Kidney (tissue), 14 donors: Measurements from ENCODE around the gene BORCS5. TPM values are rescaled to one million over a fixed set of nuclear protein-coding genes. Genes with fewer than 3 reads are reported as not detected.
"Not testable (repeated sequence)": the region's sequence is repeated elsewhere in the genome, so short reads cannot be mapped to it uniquely, and the experiment has no call there.

ENCODE experiments used
- DNase-seq, 5 donors: peaks; one replicate each; pipeline ENCODE4 v3.0.0-alpha.2; 2013 to 2020
- FAIRE-seq: peaks from 2 replicates; lab custom pipeline; 2012; peaks lifted over from hg19 to GRCh38; lab: Jason Lieb, UNC
- H3K27ac ChIP-seq, 2 donors: one replicate each; pipeline ENCODE4 v1.7.0; 2013; ENCODE audit warnings: low read depth in 2 of 2, low read length in 2 of 2, inconsistent platforms in 1 of 2
- H3K27me3 ChIP-seq: one replicate; pipeline ENCODE4 v1.7.1; 2013; ENCODE audit warnings: low read length, inconsistent platforms; ENCODE audit not compliant: control insufficient read depth, insufficient read depth
- H3K36me3 ChIP-seq, 3 donors: one replicate each; pipeline versions ENCODE4 v1.7.0 to v1.7.1; 2013; ENCODE audit warnings: low read length in 3 of 3, control low read depth in 1 of 3, inconsistent platforms in 1 of 3; ENCODE audit not compliant: insufficient read depth in 3 of 3, control insufficient read depth in 2 of 3
- H3K4me1 ChIP-seq, 3 donors: one replicate each; pipeline versions ENCODE4 v1.7.0 to v1.7.1; 2013; ENCODE audit warnings: low read length in 3 of 3, inconsistent platforms in 1 of 3, low read depth in 1 of 3; ENCODE audit not compliant: control insufficient read depth in 2 of 3, insufficient read depth in 2 of 3
- H3K4me3 ChIP-seq, 3 donors: one replicate each; pipeline versions ENCODE4 v1.7.0 to v1.8.1; 2013; ENCODE audit warnings: low read length in 3 of 3, control low read depth in 1 of 3, inconsistent platforms in 1 of 3
- H3K9ac ChIP-seq, 3 donors: one replicate each; pipeline versions ENCODE4 v1.7.0 to v1.7.1; 2013; ENCODE audit warnings: low read length in 3 of 3, control low read depth in 1 of 3, inconsistent platforms in 1 of 3
- H3K9me3 ChIP-seq, 3 donors: one replicate each; pipeline versions ENCODE4 v1.7.0 to v1.7.1; 2013; ENCODE audit warnings: low read length in 3 of 3, control low read depth in 1 of 3, inconsistent platforms in 1 of 3; ENCODE audit not compliant: control insufficient read depth in 2 of 3, insufficient read depth in 1 of 3
- intact Hi-C: fragments of 100-400 bp; cut with DNase I; formaldehyde crosslinking; loops from one replicate; pipeline ENCODE4 v1.11.1; 2022
- polyA plus RNA-seq: library from polyadenylated mRNA; stranded (reverse); fragments of 350-450 nt; fragmentation: Illumina TruSeq; extraction: RNeasy Lipid Tissue Mini Kit (QIAGEN cat#74804); gene quantifications from one replicate; pipeline ENCODE4 v1.2.3, GENCODE V29; 2014; ENCODE audit warnings: low read depth, low replicate concordance; ENCODE audit not compliant: insufficient read depth
- total RNA-seq: library from RNA; stranded (reverse); fragmentation: NEBNext Ultra II Directional; extraction: Animal tissue kit (Norgen Biotek cat#: 25700); gene quantifications from one replicate; pipeline ENCODE4 v1.2.1, GENCODE V29; 2021
- TF ChIP-seq, protein P1 (sequence below): IDR thresholded peaks from 3 replicates; pipeline ENCODE4 v1.5.1; 2012; ENCODE audit warnings: mild to moderate bottlenecking, moderate library complexity, borderline replicate concordance; ENCODE audit not compliant: insufficient read depth; ENCODE audit errors: extremely low read depth
- donor health status: control.
- donor health status: control.
- donor health status: control.
- donor health status: control.
- donor health status: control.
- donor health status: DM: yes; HTN: yes; CAD: no.
- donor health status: Normal renal cell carcinoma (clear cell type).

BORCS5 gene
- total and polyA plus RNA-seq, 2 donors from 2014 or later: 11.2 to 14.0 TPM

DNA sequence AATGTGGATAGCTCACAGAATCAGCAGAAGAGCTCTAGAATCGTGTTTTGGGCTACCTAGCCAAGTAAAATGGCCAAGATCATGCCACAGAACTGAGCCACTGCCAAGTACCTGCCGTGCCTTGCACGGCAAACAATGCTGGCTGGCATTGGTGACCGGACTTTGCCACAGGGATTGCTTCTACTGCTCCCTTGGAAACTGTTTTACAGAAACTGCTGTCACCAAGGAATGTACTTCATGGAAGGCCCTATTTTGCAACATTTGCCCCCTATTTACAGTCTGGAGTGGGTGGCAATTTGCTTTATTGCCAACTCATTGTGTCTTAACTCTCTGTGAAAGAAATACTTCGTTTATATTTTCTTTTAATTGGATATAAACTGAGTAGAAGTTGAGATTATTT, 49.0 kb downstream of the BORCS5 start:
- peaks cover 0 to 4% (median 0%) of the 10 kb centered on the region in 3 donors for H3K36me3 ChIP-seq
- H3K9ac ChIP-seq: no peak overlapping the region
- no peaks in the 10 kb centered on the region for H3K27me3 ChIP-seq
- FAIRE-seq (no peak), DNase-seq (no peak)
- peaks cover 0 to 9% (median 0%) of the 10 kb centered on the region in 3 donors for H3K4me1 ChIP-seq
- no peak overlapping the region for H3K4me3 ChIP-seq
- no peak overlapping the region for H3K27ac ChIP-seq
- intact Hi-C loops: no loop called here
- no peaks in the 10 kb centered on the region for H3K9me3 ChIP-seq
- TF ChIP-seq, protein P1, sequence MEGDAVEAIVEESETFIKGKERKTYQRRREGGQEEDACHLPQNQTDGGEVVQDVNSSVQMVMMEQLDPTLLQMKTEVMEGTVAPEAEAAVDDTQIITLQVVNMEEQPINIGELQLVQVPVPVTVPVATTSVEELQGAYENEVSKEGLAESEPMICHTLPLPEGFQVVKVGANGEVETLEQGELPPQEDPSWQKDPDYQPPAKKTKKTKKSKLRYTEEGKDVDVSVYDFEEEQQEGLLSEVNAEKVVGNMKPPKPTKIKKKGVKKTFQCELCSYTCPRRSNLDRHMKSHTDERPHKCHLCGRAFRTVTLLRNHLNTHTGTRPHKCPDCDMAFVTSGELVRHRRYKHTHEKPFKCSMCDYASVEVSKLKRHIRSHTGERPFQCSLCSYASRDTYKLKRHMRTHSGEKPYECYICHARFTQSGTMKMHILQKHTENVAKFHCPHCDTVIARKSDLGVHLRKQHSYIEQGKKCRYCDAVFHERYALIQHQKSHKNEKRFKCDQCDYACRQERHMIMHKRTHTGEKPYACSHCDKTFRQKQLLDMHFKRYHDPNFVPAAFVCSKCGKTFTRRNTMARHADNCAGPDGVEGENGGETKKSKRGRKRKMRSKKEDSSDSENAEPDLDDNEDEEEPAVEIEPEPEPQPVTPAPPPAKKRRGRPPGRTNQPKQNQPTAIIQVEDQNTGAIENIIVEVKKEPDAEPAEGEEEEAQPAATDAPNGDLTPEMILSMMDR: no peak

DNA sequence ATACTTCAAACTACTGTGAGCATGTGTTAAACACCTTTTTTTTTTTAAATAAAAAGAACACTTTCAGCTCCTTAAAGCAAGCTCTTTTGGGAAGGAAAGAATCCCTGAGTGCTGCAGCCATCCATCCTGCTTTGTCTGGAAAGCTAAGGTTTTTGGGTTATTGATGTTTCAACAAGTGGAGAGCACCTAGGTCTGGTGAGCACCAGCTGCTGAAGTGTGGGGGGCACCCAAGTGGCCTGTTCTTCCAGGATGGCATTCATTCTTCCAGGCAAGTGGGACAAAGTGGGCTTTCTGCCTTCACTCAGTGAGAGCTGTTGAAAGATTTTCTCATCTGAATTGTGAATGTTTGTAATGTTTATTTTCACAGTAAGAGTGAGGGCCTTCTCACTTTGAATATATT, 49.9 kb downstream of the BORCS5 start:
- H3K4me1 ChIP-seq: peaks cover 0 to 9% (median 0%) of the 10 kb centered on the region in 3 donors
- TF ChIP-seq, protein P1: no peak
- H3K4me3 ChIP-seq: no peak overlapping the region
- intact Hi-C loops: no loop called here
- H3K27ac ChIP-seq: no peak overlapping the region
- H3K36me3 ChIP-seq: peaks cover 0 to 4% (median 0%) of the 10 kb centered on the region in 3 donors
- no peaks in the 10 kb centered on the region for H3K27me3 ChIP-seq
- DNase-seq (no peak), FAIRE-seq (no peak)
- no peaks in the 10 kb centered on the region for H3K9me3 ChIP-seq
- no peak overlapping the region for H3K9ac ChIP-seq

- TF ChIP-seq, protein P1: no peak
- H3K4me1 ChIP-seq: peaks cover 0 to 9% (median 0%) of the 10 kb centered on the region in 3 donors
- H3K9me3 ChIP-seq: no peaks in the 10 kb centered on the region
- peaks cover 0 to 4% (median 0%) of the 10 kb centered on the region in 3 donors for H3K36me3 ChIP-seq
- no peak for FAIRE-seq
- H3K27me3 ChIP-seq: no peaks in the 10 kb centered on the region
- intact Hi-C loops: no loop called here
- H3K27ac ChIP-seq: no peak overlapping the region
- H3K4me3 ChIP-seq: no peak overlapping the region
- H3K9ac ChIP-seq: no peak overlapping the region
- no peak for DNase-seq
Measured at GRCh38 chr12:12408265-12408690, 51.4 kb downstream of the BORCS5 start.

GRCh38 chr12:12409337-12409736, 52.5 kb downstream of the BORCS5 start:
- H3K4me1 ChIP-seq, intact Hi-C loops, H3K9ac ChIP-seq, H3K4me3 ChIP-seq, DNase-seq, H3K36me3 ChIP-seq, H3K9me3 ChIP-seq, FAIRE-seq, H3K27ac ChIP-seq, H3K27me3 ChIP-seq: not testable (repeated sequence)
